H9 (cell line): ENCODE data around the gene THOC2. TPM values are rescaled to one million over a fixed set of nuclear protein-coding genes. Genes with fewer than 3 reads are reported as not detected.

Experiments
- DNase-seq: peaks from one replicate; pipeline ENCODE4 v3.0.0-alpha.2; 2017
- H2AFZ ChIP-seq: one replicate; pipeline ENCODE4 v1.6.1; 2013; ENCODE audit warnings: mild to moderate bottlenecking, low read length, control low read depth, moderate library complexity
- H2AK5ac ChIP-seq: 2 replicates; pipeline ENCODE4 v1.6.1; 2013; ENCODE audit warnings: low read length, control low read depth, mixed read lengths; ENCODE audit not compliant: insufficient read length
- H2BK120ac ChIP-seq: one replicate; pipeline ENCODE4 v1.6.1; 2013; ENCODE audit warnings: low read depth, mild to moderate bottlenecking, low read length, control low read depth, inconsistent platforms; ENCODE audit not compliant: poor library complexity, severe bottlenecking
- H2BK12ac ChIP-seq: 2 replicates; pipeline ENCODE4 v1.6.1; 2013; ENCODE audit warnings: low read length, control low read depth, mixed read lengths, low read depth; ENCODE audit not compliant: insufficient read length
- H2BK15ac ChIP-seq: 2 replicates; pipeline ENCODE4 v1.6.1; 2013; ENCODE audit warnings: low read depth, low read length, control low read depth
- H2BK20ac ChIP-seq: one replicate; pipeline ENCODE4 v1.6.1; 2013; ENCODE audit warnings: low read depth, mild to moderate bottlenecking, low read length, control low read depth, inconsistent platforms; ENCODE audit not compliant: poor library complexity, severe bottlenecking
- H2BK5ac ChIP-seq: 2 replicates; pipeline ENCODE4 v1.6.1; 2013; ENCODE audit warnings: low read length, control low read depth, mixed read lengths; ENCODE audit not compliant: insufficient read length
- H3K14ac ChIP-seq: 2 replicates; pipeline ENCODE4 v1.6.1; 2013; ENCODE audit warnings: low read length, control low read depth; ENCODE audit not compliant: insufficient read depth
- H3K18ac ChIP-seq: 2 replicates; pipeline ENCODE4 v1.6.1; 2013; ENCODE audit warnings: low read depth, mild to moderate bottlenecking, mixed read lengths, low read length, control low read depth; ENCODE audit not compliant: insufficient read length
- H3K23ac ChIP-seq: 2 replicates; pipeline ENCODE4 v1.6.1; 2013; ENCODE audit warnings: low read length, control low read depth, mixed read lengths, low read depth; ENCODE audit not compliant: insufficient read length
- H3K23me2 ChIP-seq: 2 replicates; pipeline ENCODE4 v1.6.1; 2013; ENCODE audit warnings: low read depth, mild to moderate bottlenecking, mixed read lengths, low read length, control low read depth; ENCODE audit not compliant: insufficient read length, poor library complexity, severe bottlenecking
- H3K27ac ChIP-seq: 2 replicates; pipeline ENCODE4 v1.5.1; 2013; ENCODE audit warnings: low read length, control low read depth, mixed read lengths, low read depth; ENCODE audit not compliant: insufficient read length
- H3K27me3 ChIP-seq: 2 replicates; pipeline ENCODE4 v1.6.1; 2013; ENCODE audit warnings: low read length, control low read depth, inconsistent platforms; ENCODE audit not compliant: insufficient read depth
- H3K4ac ChIP-seq: 2 replicates; pipeline ENCODE4 v1.6.1; 2013; ENCODE audit warnings: low read depth, mild to moderate bottlenecking, control low read depth, inconsistent platforms, low read length, moderate library complexity
- H3K4me1 ChIP-seq: 2 replicates; pipeline ENCODE4 v1.6.1; 2013; ENCODE audit warnings: low read length, control low read depth, inconsistent platforms; ENCODE audit not compliant: insufficient read depth
- H3K4me2 ChIP-seq: 2 replicates; pipeline ENCODE4 v1.6.1; 2013; ENCODE audit warnings: low read length, control low read depth, mixed read lengths; ENCODE audit not compliant: insufficient read length, insufficient read depth
- H3K56ac ChIP-seq: 2 replicates; pipeline ENCODE4 v1.6.1; 2013; ENCODE audit warnings: low read depth, mild to moderate bottlenecking, mixed read lengths, low read length, control low read depth; ENCODE audit not compliant: insufficient read length
- H3K79me1 ChIP-seq: 2 replicates; pipeline ENCODE4 v1.6.1; 2013; ENCODE audit warnings: low read depth, mild to moderate bottlenecking, moderate library complexity, low read length, control low read depth, inconsistent platforms; ENCODE audit not compliant: insufficient read depth, poor library complexity, severe bottlenecking
- H3K79me2 ChIP-seq: 2 replicates; pipeline ENCODE4 v1.6.1; 2013; ENCODE audit warnings: low read length, control low read depth, inconsistent platforms; ENCODE audit not compliant: insufficient read depth
- H3K9ac ChIP-seq: 2 replicates; pipeline ENCODE4 v1.6.1; 2013; ENCODE audit warnings: low read length, control low read depth, mixed read lengths; ENCODE audit not compliant: insufficient read length; ENCODE audit errors: extremely low read depth
- H3K9me3 ChIP-seq: one replicate; pipeline ENCODE4 v1.6.1; 2013; ENCODE audit warnings: low read depth, low read length, inconsistent platforms; ENCODE audit not compliant: control insufficient read depth
- H3T11ph ChIP-seq: one replicate; pipeline ENCODE4 v1.6.1; 2013; ENCODE audit warnings: mild to moderate bottlenecking, low read length, control low read depth, inconsistent platforms
- H4K20me1 ChIP-seq: one replicate; pipeline ENCODE4 v1.6.1; 2013; ENCODE audit not compliant: control insufficient read depth, insufficient read length, insufficient read depth
- H4K5ac ChIP-seq: 2 replicates; pipeline ENCODE4 v1.6.1; 2013; ENCODE audit warnings: low read depth, mild to moderate bottlenecking, mixed read lengths, low read length, control low read depth; ENCODE audit not compliant: insufficient read length
- H4K8ac ChIP-seq: replicated peaks from 2 replicates; pipeline ENCODE4 v1.6.1; 2013; ENCODE audit warnings: low read length, control low read depth, mixed read lengths, low read depth; ENCODE audit not compliant: insufficient read length
- H4K91ac ChIP-seq: 2 replicates; pipeline ENCODE4 v1.6.1; 2013; ENCODE audit warnings: low read depth, mild to moderate bottlenecking, moderate library complexity, mixed read lengths, low read length, control low read depth; ENCODE audit not compliant: insufficient read length
- H3K27ac Mint-ChIP-seq, 3 experiments: 2 replicates in 2 of 3; 3 replicates in 1 of 3; pipeline ENCODE4 v1.8.0; 2020 to 2021; ENCODE audit warnings: mixed read lengths in 3 of 3, mild to moderate bottlenecking in 1 of 3, moderate library complexity in 1 of 3
- H3K27me3 Mint-ChIP-seq: 2 replicates; pipeline ENCODE4 v1.8.0; 2021; ENCODE audit warnings: low read depth, mild to moderate bottlenecking, moderate library complexity, mixed read lengths
- H3K36me3 Mint-ChIP-seq, 3 experiments: 2 replicates in 2 of 3; 3 replicates in 1 of 3; pipeline ENCODE4 v1.8.0; 2020 to 2021; ENCODE audit warnings: low read depth in 3 of 3, mixed read lengths in 3 of 3; ENCODE audit not compliant: insufficient read depth in 1 of 3
- H3K4me1 Mint-ChIP-seq, 2 experiments: 2 replicates each; pipeline ENCODE4 v1.8.0; 2020; ENCODE audit warnings: mixed read lengths in 2 of 2
- H3K4me3 Mint-ChIP-seq, 2 experiments: 2 replicates in 1 of 2; 3 replicates in 1 of 2; pipeline ENCODE4 v1.8.0; 2020 to 2021; ENCODE audit warnings: mild to moderate bottlenecking in 2 of 2, mixed read lengths in 2 of 2, moderate library complexity in 1 of 2
- H3K9me3 Mint-ChIP-seq, 2 experiments: 2 replicates in 1 of 2; 3 replicates in 1 of 2; pipeline ENCODE4 v1.8.0; 2020; ENCODE audit warnings: mild to moderate bottlenecking in 2 of 2, mixed read lengths in 2 of 2, moderate library complexity in 1 of 2
- whole genome bisulfite sequencing: extraction: QIAGEN DNeasy Blood & Tissue Kit; methylation state at CpG from one replicate; pipeline ENCODE4 v1.1.7; 2013; ENCODE audit warnings: missing lambda C conversion rate, low lambda C conversion rate, mixed read lengths; ENCODE audit not compliant: insufficient read length; ENCODE audit errors: extremely low coverage; 5-methylcytosine and 5-hydroxymethylcytosine counted together
- total RNA-seq: library from RNA; stranded (reverse); gene quantifications from 2 replicates; pipeline ENCODE4 v1.2.1, GENCODE V29; 2021
- TF ChIP-seq, protein P1 (sequence below): fragments of 200-600 bp; sonication (generic); conservative IDR thresholded peaks from 3 replicates; pipeline ENCODE4 v1.8.0; 2021; ENCODE audit warnings: antibody characterized with exemption, mild to moderate bottlenecking

The THOC2 gene
- total RNA-seq, 1 experiment from 2014 or later = 72.1 TPM

DNA sequence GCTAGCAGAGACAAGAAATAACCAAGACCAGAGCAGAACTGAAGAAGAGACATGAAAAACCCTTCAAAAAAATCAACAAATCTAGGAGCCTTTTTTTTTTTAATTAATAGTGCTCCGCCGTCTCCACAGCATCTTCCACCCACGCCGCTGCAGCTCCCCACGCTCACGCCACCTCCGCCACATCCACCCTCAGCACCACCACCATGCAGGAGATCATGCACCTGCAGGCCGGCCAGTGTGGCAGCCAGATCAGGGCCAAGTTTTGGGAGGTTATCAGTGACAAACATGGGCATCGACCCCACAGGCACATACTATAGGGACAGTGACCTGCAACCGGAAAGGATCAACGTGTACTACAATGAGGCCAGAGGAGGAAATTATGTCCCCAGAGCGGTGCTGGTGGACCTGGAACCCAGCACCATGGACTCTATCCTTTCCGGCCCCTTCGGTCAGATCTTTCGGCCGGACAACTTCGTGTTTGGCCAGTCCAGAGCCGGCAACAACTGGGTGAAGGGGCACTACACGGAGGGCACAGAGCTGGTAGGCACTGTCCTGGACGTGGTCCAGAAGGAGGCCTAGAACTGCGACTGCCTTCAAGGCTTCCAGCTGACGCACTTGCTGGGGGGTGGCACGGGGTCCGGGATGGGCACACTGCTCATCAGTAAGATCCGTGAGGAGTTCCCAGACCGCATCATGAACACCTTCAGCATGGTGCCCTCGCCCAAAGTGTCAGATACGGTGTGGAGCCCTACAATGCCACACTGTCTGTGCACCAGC is 171.2 kb downstream of the THOC2 start:
- no peak overlapping the region for H3K9ac ChIP-seq
- no peak overlapping the region for H3K4me2 ChIP-seq
- no peak overlapping the region for H3K4me3 Mint-ChIP-seq
- TF ChIP-seq, protein P1, sequence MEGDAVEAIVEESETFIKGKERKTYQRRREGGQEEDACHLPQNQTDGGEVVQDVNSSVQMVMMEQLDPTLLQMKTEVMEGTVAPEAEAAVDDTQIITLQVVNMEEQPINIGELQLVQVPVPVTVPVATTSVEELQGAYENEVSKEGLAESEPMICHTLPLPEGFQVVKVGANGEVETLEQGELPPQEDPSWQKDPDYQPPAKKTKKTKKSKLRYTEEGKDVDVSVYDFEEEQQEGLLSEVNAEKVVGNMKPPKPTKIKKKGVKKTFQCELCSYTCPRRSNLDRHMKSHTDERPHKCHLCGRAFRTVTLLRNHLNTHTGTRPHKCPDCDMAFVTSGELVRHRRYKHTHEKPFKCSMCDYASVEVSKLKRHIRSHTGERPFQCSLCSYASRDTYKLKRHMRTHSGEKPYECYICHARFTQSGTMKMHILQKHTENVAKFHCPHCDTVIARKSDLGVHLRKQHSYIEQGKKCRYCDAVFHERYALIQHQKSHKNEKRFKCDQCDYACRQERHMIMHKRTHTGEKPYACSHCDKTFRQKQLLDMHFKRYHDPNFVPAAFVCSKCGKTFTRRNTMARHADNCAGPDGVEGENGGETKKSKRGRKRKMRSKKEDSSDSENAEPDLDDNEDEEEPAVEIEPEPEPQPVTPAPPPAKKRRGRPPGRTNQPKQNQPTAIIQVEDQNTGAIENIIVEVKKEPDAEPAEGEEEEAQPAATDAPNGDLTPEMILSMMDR = no peak
- H2AFZ ChIP-seq = no peak overlapping the region
- no peak overlapping the region for H3K27ac ChIP-seq
- H4K8ac ChIP-seq = no peak overlapping the region
- no peak overlapping the region for H2AK5ac ChIP-seq
- H3K27me3 ChIP-seq = no peaks in the 10 kb centered on the region
- no peak overlapping the region for H3K14ac ChIP-seq
- H3K27ac Mint-ChIP-seq = peak overlapping the region in 1 of 3 experiments; percentile 61; a peak in 1 of 7 replicates
- no peaks in the 10 kb centered on the region; the same call in 1 of the 2 replicates for H3K27me3 Mint-ChIP-seq
- H3K9me3 Mint-ChIP-seq = peaks cover 11 to 78% of the 10 kb centered on the region in 2 experiments
- H2BK5ac ChIP-seq = no peak overlapping the region
- no CpG with 5 or more reads among the region's 28 CpGs for WGBS
- no peak overlapping the region for H3K4ac ChIP-seq
- H3K9me3 ChIP-seq = peaks cover 14% of the 10 kb centered on the region
- H3K79me1 ChIP-seq = no peaks in the 10 kb centered on the region
- no peak overlapping the region for H2BK12ac ChIP-seq
- H3K79me2 ChIP-seq = no peaks in the 10 kb centered on the region
- no peak overlapping the region for H3K23ac ChIP-seq
- no peak overlapping the region for H3T11ph ChIP-seq
- peaks cover 0 to 8% (median 8%) of the 10 kb centered on the region in 3 experiments; a peak in 5 of 7 replicates for H3K36me3 Mint-ChIP-seq
- no peak overlapping the region for H2BK20ac ChIP-seq
- H2BK15ac ChIP-seq = no peak overlapping the region
- H4K20me1 ChIP-seq = no peaks in the 10 kb centered on the region
- no peaks in the 10 kb centered on the region for H3K4me1 ChIP-seq
- H3K56ac ChIP-seq = no peak overlapping the region
- no peak overlapping the region for H4K5ac ChIP-seq
- H3K4me1 Mint-ChIP-seq = peaks cover 0 to 5% of the 10 kb centered on the region in 2 experiments; a peak in 2 of 4 replicates
- no peak for DNase-seq
- H2BK120ac ChIP-seq = no peak overlapping the region
- H4K91ac ChIP-seq = no peak overlapping the region
- H3K18ac ChIP-seq = no peak overlapping the region
- no peaks in the 10 kb centered on the region for H3K23me2 ChIP-seq
